GM10847 (cell line): Measurements from ENCODE around the gene MUC20.

Experiments
- POLR2A ChIP-seq: IDR thresholded peaks from 2 replicates; pipeline ENCODE4 v1.6.1; 2011; ENCODE audit not compliant: insufficient read length; ENCODE audit errors: extremely low read depth

Gene MUC20

GRCh38 chr3:195701042-195701915 is 19.5 kb upstream of the MUC20 start:
- no peak for TF ChIP-seq POLR2A

- TF ChIP-seq POLR2A: no peak
Observed at GRCh38 chr3:195703776-195704175, 17.0 kb upstream of the MUC20 start.

- no peak for TF ChIP-seq POLR2A
Observed at GRCh38 chr3:195704433-195704999, 16.3 kb upstream of the MUC20 start.

- no peak for TF ChIP-seq POLR2A
Observed at GRCh38 chr3:195705081-195705991, 15.4 kb upstream of the MUC20 start.

GRCh38 chr3:195708061-195708460 is 12.7 kb upstream of the MUC20 start:
- TF ChIP-seq POLR2A: no peak

GRCh38 chr3:195708626-195709481 is 11.9 kb upstream of the MUC20 start:
- TF ChIP-seq POLR2A: no peak

GRCh38 chr3:195709676-195710085 is 11.1 kb upstream of the MUC20 start:
- no peak for TF ChIP-seq POLR2A

- no peak for TF ChIP-seq POLR2A
Observed at GRCh38 chr3:195711813-195712534, 8.8 kb upstream of the MUC20 start.

- TF ChIP-seq POLR2A: no peak
Observed at GRCh38 chr3:195714380-195715011, 6.3 kb upstream of the MUC20 start.

GRCh38 chr3:195715134-195715533 is 5.6 kb upstream of the MUC20 start:
- TF ChIP-seq POLR2A: no peak

GRCh38 chr3:195715583-195716266 is 5.1 kb upstream of the MUC20 start:
- TF ChIP-seq POLR2A: no peak

GRCh38 chr3:195717416-195717815 is 3.4 kb upstream of the MUC20 start:
- no peak for TF ChIP-seq POLR2A

- no peak for TF ChIP-seq POLR2A
Observed at GRCh38 chr3:195717852-195718476, 2.8 kb upstream of the MUC20 start.
